NCI-H2081 treated with DMSO at 0.1 percent for 48 hours (cell line): Measurements from ENCODE around the gene STH.

Experiments used
- DNase-seq: peaks from one replicate; lab custom pipeline; 2025; lab: John Stamatoyannopoulos, UW

The STH gene

GRCh38 chr17:45967378-45967777 is 31.7 kb upstream of the STH start:
- DNase-seq, result no peak

GRCh38 chr17:45968732-45969131 is 30.3 kb upstream of the STH start:
- no peak for DNase-seq

- no peak for DNase-seq
Measured at GRCh38 chr17:45969726-45970125, 29.3 kb upstream of the STH start.

GRCh38 chr17:45970659-45971058 is 28.4 kb upstream of the STH start:
- DNase-seq, result no peak

- DNase-seq, result no peak
Measured at GRCh38 chr17:45971698-45972141, 27.3 kb upstream of the STH start.

- no peak for DNase-seq
Measured at GRCh38 chr17:45972531-45972930, 26.5 kb upstream of the STH start.

- DNase-seq, result no peak
Measured at GRCh38 chr17:45973099-45973780, 25.8 kb upstream of the STH start.

- no peak for DNase-seq
Measured at GRCh38 chr17:45973946-45974859, 24.8 kb upstream of the STH start.

GRCh38 chr17:45974916-45975630 is 24.0 kb upstream of the STH start:
- no peak for DNase-seq

GRCh38 chr17:45975640-45976295 is 23.3 kb upstream of the STH start:
- DNase-seq, result no peak

GRCh38 chr17:45976391-45976754 is 22.7 kb upstream of the STH start:
- DNase-seq, result no peak

GRCh38 chr17:45976755-45977505 is 22.1 kb upstream of the STH start:
- no peak for DNase-seq

- no peak for DNase-seq
Measured at GRCh38 chr17:45977506-45977824, 21.6 kb upstream of the STH start.

GRCh38 chr17:45977976-45978626 is 20.9 kb upstream of the STH start:
- no peak for DNase-seq

GRCh38 chr17:45979137-45979536 is 19.9 kb upstream of the STH start:
- no peak for DNase-seq

GRCh38 chr17:45980855-45981254 is 18.2 kb upstream of the STH start:
- no peak for DNase-seq

- no peak for DNase-seq
Measured at GRCh38 chr17:45981306-45981705, 17.7 kb upstream of the STH start.

GRCh38 chr17:45982791-45983613 is 16.0 kb upstream of the STH start:
- no peak for DNase-seq

- no peak for DNase-seq
Measured at GRCh38 chr17:45983614-45984310, 15.3 kb upstream of the STH start.

GRCh38 chr17:45984368-45984767 is 14.7 kb upstream of the STH start:
- no peak for DNase-seq
